Activated T-helper 1 cell treated with anti-CD3 and anti-CD28 coated beads, Interleukin-12 subunit alpha, Interleukin-12 subunit beta, Interleukin-2, Interleukin-4 antibody, amounts not matched to agents 30 ng/mL and 10 ng/mL and 1 ng/mL, durations not matched to agents 14 hours and 24 hours and 36 hours (primary cell): Measurements from ENCODE around the gene TAT. TPM values are rescaled to one million over a fixed set of nuclear protein-coding genes. Genes with fewer than 3 reads are reported as not detected.

Experiments
- total RNA-seq: library from RNA; stranded (reverse); gene quantifications from 2 replicates; pipeline ENCODE4 v1.2.3, GENCODE V29; 2022

Gene TAT
- total RNA-seq, 1 donor from 2014 or later = not detected

Other genes starting within 250 kb of the TAT start
- not detected in 2 replicates for gene CALB2, start 218.4 kb downstream of the TAT start, total RNA-seq
- not detected in 2 replicates for gene TLE7, start 135.0 kb downstream of the TAT start, total RNA-seq
- gene ZNF23, start 114.8 kb downstream of the TAT start, total RNA-seq = 4.9 and 6.4 TPM in 2 replicates
- 1.7 and 2.1 TPM in 2 replicates for gene ZNF19, start 87.8 kb downstream of the TAT start, total RNA-seq
- gene CHST4, start 50.7 kb downstream of the TAT start, total RNA-seq = not detected in 2 replicates
- gene MARVELD3, start 49.1 kb upstream of the TAT start, total RNA-seq = not detected in 2 replicates
- 16.5 and 19.0 TPM in 2 replicates for gene PHLPP2, start 147.6 kb upstream of the TAT start, total RNA-seq
- 85.5 and 90.7 TPM in 2 replicates for gene AP1G1, start 231.7 kb upstream of the TAT start, total RNA-seq